HG03571 (cell line): ENCODE measurements around the gene C4orf36.
"Not testable (repeated sequence)": the region's sequence is repeated elsewhere in the genome, so short reads cannot be mapped to it uniquely, and the experiment has no call there.

Experiments
- ATAC-seq: cut with Tn5 transposase; IDR thresholded peaks from one replicate; pipeline ENCODE4 v1.9.1; 2021; ENCODE audit not compliant: unreplicated experiment

Gene C4orf36

GRCh38 chr4:86917212-86918039 lies 25.2 kb upstream of the C4orf36 start:
- no peak for ATAC-seq

GRCh38 chr4:86916392-86916791 lies 24.2 kb upstream of the C4orf36 start:
- no peak for ATAC-seq

- ATAC-seq: no peak
These were observed 18.8 kb upstream of the C4orf36 start for GRCh38 chr4:86910820-86911684.

GRCh38 chr4:86910369-86910768 lies 18.1 kb upstream of the C4orf36 start:
- no peak for ATAC-seq

- ATAC-seq: no peak
These were observed 17.5 kb upstream of the C4orf36 start for GRCh38 chr4:86909546-86910295.

- ATAC-seq: no peak
These were observed 16.0 kb upstream of the C4orf36 start for GRCh38 chr4:86908251-86908657.

- no peak for ATAC-seq
These were observed 9.6 kb upstream of the C4orf36 start for GRCh38 chr4:86901864-86902263.

GRCh38 chr4:86898562-86898961 lies 6.3 kb upstream of the C4orf36 start:
- no peak for ATAC-seq

- no peak for ATAC-seq
These were observed 4.4 kb upstream of the C4orf36 start for GRCh38 chr4:86896596-86896995.

GRCh38 chr4:86895692-86896488 lies 3.7 kb upstream of the C4orf36 start:
- no peak for ATAC-seq

GRCh38 chr4:86894455-86894854 lies 2.2 kb upstream of the C4orf36 start:
- ATAC-seq: no peak

GRCh38 chr4:86893136-86893535 lies 914 bp upstream of the C4orf36 start:
- no peak for ATAC-seq

GRCh38 chr4:86892636-86892960 lies 376 bp upstream of the C4orf36 start:
- ATAC-seq: no peak

GRCh38 chr4:86890790-86891189 lies 1.4 kb downstream of the C4orf36 start:
- no peak for ATAC-seq

GRCh38 chr4:86879641-86880040 lies 12.6 kb downstream of the C4orf36 start:
- no peak for ATAC-seq

- no peak for ATAC-seq
These were observed 13.6 kb downstream of the C4orf36 start for GRCh38 chr4:86878640-86879039.

GRCh38 chr4:86876894-86877685 lies 15.1 kb downstream of the C4orf36 start:
- ATAC-seq: no peak

GRCh38 chr4:86875436-86875835 lies 16.8 kb downstream of the C4orf36 start:
- not testable (repeated sequence) for ATAC-seq

- ATAC-seq: no peak
These were observed 20.1 kb downstream of the C4orf36 start for GRCh38 chr4:86872135-86872534.
